ENCODE data around the gene IL36RN. TPM values are rescaled to one million over a fixed set of nuclear protein-coding genes. Genes with fewer than 3 reads are reported as not detected.

Gene IL36RN
- not detected for total RNA-seq

GRCh38 chr2:113058998-113059960, at the start of gene IL36RN:
Gene IL36RN (plus strand): TSS chr2:113059198. CDS start chr2:113059439, 241 bp downstream.
- no peak for ATAC-seq
- DNase-seq (ENCODE audit: low spot score): no peak

DNA sequence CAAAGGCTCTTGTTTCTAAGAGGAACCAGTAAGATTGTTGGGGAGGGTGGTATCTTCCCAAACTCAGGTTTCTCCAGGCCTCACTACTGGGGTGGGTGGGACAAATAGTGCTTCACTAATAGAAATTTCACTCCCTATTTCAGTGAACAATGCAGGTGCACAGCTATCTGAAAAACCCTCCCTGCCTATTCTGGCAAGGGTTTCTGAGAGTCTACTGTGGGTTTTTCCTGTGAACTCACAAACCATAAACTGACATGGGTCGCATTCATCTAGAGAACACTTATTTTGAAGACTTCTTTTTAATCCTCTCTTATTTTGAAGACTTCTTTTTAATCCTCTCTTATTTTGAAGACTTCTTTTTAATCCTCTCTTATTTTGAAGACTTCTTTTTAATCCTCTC, 49.4 kb upstream of the IL36RN start:
- DNase-seq (ENCODE audit: low spot score) (no peak), ATAC-seq (no peak)

DNA sequence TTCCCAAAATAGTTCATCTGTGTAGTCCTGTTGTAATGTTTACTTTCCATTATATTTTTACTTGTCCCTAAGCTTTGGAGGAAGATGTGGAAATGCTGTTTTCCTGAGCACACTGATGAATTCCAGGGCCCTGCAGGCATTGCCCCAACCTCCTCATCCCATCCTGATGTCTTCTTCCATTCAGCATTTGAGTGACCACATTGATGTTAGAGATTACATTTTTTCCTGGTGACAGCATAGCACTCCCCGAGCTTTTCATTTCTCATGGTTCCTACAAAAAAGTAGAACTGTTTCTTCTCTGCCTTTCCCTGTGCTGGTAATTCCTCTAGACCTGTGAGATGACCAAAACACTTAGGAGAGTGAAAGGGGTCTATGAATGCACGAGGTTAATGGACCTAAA, 48.9 kb upstream of the IL36RN start:
- ATAC-seq: no peak
- no peak for DNase-seq (ENCODE audit: low spot score)

GRCh38 chr2:113011108-113011507, 47.9 kb upstream of the IL36RN start:
- DNase-seq (ENCODE audit: low spot score) (no peak), ATAC-seq (no peak)

GRCh38 chr2:113012436-113013335, 46.3 kb upstream of the IL36RN start:
- ATAC-seq: no peak
- DNase-seq (ENCODE audit: low spot score): no peak

GRCh38 chr2:113013336-113013661, 45.7 kb upstream of the IL36RN start:
- ATAC-seq (no peak), DNase-seq (ENCODE audit: low spot score) (no peak)

- ATAC-seq: no peak
- no peak for DNase-seq (ENCODE audit: low spot score)
Measured at GRCh38 chr2:113014067-113014466, 44.9 kb upstream of the IL36RN start.

DNA sequence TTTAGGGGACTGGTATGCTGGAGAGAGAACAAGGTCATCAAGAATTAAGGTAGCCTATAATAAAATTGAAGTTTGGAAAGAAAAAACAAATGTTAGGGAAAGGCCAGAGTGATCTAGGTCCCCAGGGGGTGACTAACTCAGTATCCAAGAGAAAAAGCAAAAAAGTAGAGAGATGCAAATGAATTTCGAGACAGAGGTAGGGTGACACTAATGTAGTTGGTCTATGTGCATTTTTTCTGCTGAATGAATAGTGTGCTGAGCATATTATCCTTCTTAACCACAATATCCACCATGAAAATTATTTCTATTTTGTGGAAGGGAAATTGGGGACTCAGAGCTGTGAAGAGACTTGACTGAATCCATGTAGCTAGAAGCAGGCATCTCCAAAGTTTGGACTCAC, 44.0 kb upstream of the IL36RN start:
- DNase-seq (ENCODE audit: low spot score) (no peak), ATAC-seq (no peak)

GRCh38 chr2:113015655-113016054, 43.3 kb upstream of the IL36RN start:
- no peak for DNase-seq (ENCODE audit: low spot score)
- ATAC-seq: no peak

GRCh38 chr2:113018509-113018908, 40.5 kb upstream of the IL36RN start:
- no peak for DNase-seq (ENCODE audit: low spot score)
- ATAC-seq: no peak

GRCh38 chr2:113021312-113021711, 37.7 kb upstream of the IL36RN start:
- no peak for ATAC-seq

DNA sequence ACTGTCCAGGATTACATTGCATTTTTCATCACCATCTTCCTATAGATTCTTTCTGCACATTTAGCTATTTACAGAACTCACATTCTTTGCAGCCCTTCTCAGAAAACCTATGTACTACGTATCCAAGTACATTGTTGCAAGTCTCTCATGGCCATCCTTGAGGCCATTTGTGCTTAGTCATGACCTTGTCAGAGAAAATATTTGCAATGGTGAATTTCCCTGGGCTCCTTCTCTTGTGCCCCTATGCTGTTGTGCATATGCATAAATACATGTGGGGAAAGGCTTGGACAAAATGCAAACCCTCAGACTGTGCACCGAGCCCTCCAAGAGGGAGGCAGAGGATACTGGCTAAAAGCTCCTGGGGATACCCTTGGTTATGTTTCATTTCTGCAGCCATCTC, 34.2 kb upstream of the IL36RN start:
- DNase-seq (ENCODE audit: low spot score) (no peak), ATAC-seq (no peak)

More at GRCh38 chr2:113021312-113021711, 37.7 kb upstream of the IL36RN start:
- no peak for DNase-seq (ENCODE audit: low spot score)

- ATAC-seq: no peak
- DNase-seq (ENCODE audit: low spot score): no peak
Measured at GRCh38 chr2:113025737-113026136, 33.3 kb upstream of the IL36RN start.

- DNase-seq (ENCODE audit: low spot score): no peak
- ATAC-seq: no peak
Measured at GRCh38 chr2:113027691-113028090, 31.3 kb upstream of the IL36RN start.

- no peak for DNase-seq (ENCODE audit: low spot score)
- ATAC-seq: no peak
Measured at GRCh38 chr2:113028112-113028511, 30.9 kb upstream of the IL36RN start.

GRCh38 chr2:113032737-113033136, 26.3 kb upstream of the IL36RN start:
- no peak for DNase-seq (ENCODE audit: low spot score)
- ATAC-seq: no peak

DNA sequence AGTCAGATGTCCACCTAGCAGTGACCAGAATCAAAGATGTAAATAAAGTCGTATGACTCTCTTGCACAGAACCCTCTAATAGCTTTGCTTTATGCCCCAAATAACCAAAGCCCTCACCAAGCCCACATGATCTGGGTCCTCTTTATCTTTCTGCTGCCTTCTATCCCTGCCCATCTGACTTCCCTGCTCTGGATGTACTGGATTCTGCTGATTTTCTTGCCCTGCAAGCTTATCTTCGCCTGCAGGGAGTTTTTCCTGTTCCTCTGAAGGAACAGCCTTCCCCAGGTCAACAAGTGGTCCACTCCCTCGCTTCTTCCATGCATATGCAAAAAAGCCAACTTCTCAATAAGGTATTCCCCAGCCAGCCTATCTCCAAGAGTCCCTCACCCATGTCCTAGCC, 25.0 kb upstream of the IL36RN start:
- ATAC-seq: no peak
- no peak for DNase-seq (ENCODE audit: low spot score)

GRCh38 chr2:113036763-113037162, 22.2 kb upstream of the IL36RN start:
- no peak for DNase-seq (ENCODE audit: low spot score)
- ATAC-seq: no peak

DNA sequence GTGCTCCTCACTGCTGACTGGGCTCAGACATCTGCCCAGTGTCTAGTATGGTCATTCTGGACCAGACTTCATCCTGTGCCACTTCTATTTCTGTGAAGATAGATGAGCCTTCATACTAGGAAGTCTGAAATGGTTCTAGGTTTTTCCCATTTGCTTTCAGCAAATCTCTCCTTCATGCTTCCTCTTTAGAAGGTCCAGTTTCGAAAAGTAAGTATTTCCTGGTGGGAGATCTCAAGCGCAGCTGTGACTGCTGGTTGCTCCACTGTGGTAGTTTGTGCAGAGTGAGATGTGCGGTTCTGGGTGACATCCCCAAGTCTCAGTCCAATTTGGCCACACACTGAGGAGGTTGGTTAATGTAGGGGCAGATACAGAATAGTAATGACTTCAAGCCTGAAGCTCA, 20.7 kb upstream of the IL36RN start:
- DNase-seq (ENCODE audit: low spot score): no peak
- ATAC-seq: no peak

GRCh38 chr2:113039158-113039557, 19.8 kb upstream of the IL36RN start:
- no peak for DNase-seq (ENCODE audit: low spot score)
- ATAC-seq: peak; percentile 89

DNA sequence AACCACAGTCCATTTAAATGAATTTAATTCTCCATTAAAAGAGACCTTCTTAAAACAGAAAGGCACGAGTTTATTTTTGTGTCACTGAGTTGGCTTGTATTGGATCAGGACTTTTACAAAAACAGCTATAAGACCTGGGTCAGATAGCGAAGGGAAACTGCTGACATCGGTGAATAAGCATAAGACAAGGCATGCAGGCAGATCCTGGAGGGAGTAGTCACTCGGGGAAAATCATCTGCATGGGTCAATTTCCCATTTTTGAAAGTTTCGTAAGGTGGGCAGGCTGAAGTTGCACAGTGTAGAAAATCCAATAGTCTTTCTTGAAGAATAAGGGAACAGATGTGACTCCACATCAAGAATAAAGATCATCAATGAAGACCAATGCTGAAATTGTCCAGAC, 19.3 kb upstream of the IL36RN start:
- DNase-seq (ENCODE audit: low spot score) (no peak), ATAC-seq (peak; percentile 32)

DNA sequence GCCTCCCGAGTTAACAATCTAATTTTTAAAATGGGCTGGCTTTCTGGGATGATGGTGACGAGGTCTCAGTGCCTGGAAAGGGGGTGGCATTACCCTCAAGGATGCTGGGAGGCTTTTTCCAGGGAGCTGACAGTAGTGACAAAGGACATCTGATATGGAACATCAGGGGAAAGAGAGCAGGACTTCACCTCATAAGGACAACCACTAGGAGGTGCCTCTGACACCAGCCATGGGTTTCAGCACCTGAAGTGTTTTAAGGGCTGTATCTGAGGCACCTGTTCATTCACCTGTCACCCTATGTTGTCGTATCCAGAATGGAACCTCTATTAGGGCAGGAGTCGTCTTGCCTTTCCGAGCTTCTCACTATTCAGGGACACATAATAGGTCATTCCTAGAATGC, 17.1 kb upstream of the IL36RN start:
- DNase-seq (ENCODE audit: low spot score) (no peak), ATAC-seq (peak; percentile 22)
